ENCODE data around the gene GMPR2. TPM values are rescaled to one million over a fixed set of nuclear protein-coding genes. Genes with fewer than 3 reads are reported as not detected.

Gene GMPR2
- total and polyA plus RNA-seq, 8 donors: 63.6 to 117 (median 106) TPM

DNA sequence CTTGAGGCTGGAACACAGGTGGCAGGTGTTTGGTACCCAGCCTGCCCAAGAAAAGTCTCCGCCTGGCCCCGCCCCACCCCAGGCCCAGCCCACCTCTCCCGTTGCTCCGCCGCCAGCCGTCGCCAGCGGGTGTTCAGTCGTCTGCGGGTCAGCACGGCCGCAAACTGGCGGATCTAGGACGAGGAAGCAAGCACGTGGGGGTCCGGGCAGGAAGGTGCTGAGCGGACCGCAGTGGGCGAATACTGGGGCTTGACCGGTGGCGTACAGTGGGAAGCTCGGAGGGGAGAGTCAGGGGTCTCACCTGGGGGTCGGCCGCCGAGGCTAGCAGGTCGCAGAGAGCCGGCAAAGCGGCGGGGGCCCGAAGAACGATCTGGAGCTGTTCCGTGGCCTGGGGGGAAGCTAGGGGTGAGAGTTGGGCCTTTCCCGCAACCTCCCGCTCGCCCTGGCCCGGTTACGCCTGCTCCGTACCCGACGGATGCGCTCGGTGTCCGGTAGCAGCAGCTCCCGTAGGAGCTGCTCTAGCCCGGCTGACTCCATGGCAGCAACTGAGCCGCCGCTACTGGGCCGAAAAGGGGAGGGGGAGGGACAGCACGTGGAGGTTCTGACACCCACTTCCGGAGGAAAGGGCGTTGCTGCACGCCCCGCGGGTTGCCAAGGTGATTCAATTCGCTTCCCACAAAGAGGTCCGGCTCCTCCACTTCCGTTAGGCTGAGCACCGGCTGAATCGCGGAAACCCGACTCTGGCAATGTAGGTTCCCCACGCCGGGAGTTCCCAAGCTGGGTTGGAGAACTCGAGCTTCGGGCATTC is 44.3 kb upstream of the GMPR2 start, which contains the start of gene IPO4:
Gene IPO4 (minus strand): TSS at position 566 of the 808 bp plus-strand sequence. CDS start 29 bp downstream, at position 537.
- peak; percentile 94 to 98 (median 96) for DNase-seq
- H3K27me3 ChIP-seq: no peaks in the 10 kb centered on the region
- TF ChIP-seq, protein P1, sequence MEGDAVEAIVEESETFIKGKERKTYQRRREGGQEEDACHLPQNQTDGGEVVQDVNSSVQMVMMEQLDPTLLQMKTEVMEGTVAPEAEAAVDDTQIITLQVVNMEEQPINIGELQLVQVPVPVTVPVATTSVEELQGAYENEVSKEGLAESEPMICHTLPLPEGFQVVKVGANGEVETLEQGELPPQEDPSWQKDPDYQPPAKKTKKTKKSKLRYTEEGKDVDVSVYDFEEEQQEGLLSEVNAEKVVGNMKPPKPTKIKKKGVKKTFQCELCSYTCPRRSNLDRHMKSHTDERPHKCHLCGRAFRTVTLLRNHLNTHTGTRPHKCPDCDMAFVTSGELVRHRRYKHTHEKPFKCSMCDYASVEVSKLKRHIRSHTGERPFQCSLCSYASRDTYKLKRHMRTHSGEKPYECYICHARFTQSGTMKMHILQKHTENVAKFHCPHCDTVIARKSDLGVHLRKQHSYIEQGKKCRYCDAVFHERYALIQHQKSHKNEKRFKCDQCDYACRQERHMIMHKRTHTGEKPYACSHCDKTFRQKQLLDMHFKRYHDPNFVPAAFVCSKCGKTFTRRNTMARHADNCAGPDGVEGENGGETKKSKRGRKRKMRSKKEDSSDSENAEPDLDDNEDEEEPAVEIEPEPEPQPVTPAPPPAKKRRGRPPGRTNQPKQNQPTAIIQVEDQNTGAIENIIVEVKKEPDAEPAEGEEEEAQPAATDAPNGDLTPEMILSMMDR (IDR thresholded peaks at IDR 0.05): no peak
- peak; percentile 97 for ATAC-seq
- peak within 1 kb of the TSS; percentile 36 to 73 for H3K27ac ChIP-seq
- intact Hi-C loops (cut with DNase I): no loop called here
- H3K4me1 ChIP-seq: peaks cover 6 to 29% of the 10 kb centered on the region in 2 donors
- no peaks in the 10 kb centered on the region for H3K9me3 ChIP-seq
- peak within 1 kb of the TSS; percentile 74 to 86 for H3K4me3 ChIP-seq
- H3K36me3 ChIP-seq: peaks cover 0 to 76% of the 10 kb centered on the region in 2 donors

DNA sequence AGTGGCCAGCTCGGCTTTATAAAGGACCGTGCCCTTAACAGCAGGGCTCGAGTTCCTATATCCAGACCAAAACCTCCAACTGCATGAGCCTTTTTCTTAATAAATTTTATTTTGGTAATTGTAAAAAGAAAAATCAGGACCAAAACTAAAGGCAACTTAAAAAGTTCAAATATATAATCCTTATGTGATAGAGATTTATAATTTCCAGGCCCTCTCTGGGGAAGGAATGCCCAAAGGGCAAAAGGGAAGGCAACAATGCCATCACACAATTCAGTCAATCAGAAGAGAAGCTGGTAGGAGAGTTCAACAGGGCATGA is 43.7 kb upstream of the GMPR2 start:
- Histone ChIP-seq H3K36me3 (peaks cover 0 to 70% of the 10 kb centered on the region in 2 donors), H3K27ac (peak overlapping the region; percentile 36 to 73)

DNA sequence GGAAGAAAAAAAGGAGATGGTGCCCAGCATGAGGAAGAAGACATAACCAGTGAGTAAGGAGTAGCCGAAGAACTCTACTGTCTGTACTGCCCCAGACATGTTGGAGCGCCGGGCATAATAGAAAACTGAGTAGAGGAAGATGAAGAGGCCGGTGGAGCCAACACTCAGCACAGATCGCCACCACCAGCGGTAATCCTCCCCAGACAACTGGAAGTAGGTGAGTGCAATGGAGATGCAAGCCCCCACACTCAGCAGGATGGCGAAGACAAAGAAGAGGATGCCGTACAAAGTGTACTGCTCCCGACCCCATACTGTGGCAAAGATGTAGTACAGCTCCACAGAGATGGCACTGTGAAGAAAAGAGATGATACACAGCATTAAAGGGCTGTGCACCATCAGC is 43.3 kb upstream of the GMPR2 start:
- Histone ChIP-seq H3K4me3 (no peak overlapping the region), H3K36me3 (peaks cover 0 to 66% of the 10 kb centered on the region in 2 donors), H3K4me1 (peaks cover 12 to 37% of the 10 kb centered on the region in 2 donors), H3K9me3 (no peaks in the 10 kb centered on the region), H3K27me3 (no peaks in the 10 kb centered on the region), H3K27ac (peak overlapping the region in 1 of 2 donors; percentile 73)
- intact Hi-C loops (cut with DNase I): no loop called here
- DNase-seq (no peak), ATAC-seq (no peak)
- TF ChIP-seq, protein P1 (IDR thresholded peaks at IDR 0.05): no peak

More for the DNA sequence above, 43.7 kb upstream of the GMPR2 start:
- intact Hi-C loops (cut with DNase I): no loop called here
- TF ChIP-seq, protein P1 (IDR thresholded peaks at IDR 0.05): no peak
- Histone ChIP-seq H3K27me3 (no peaks in the 10 kb centered on the region), H3K9me3 (no peaks in the 10 kb centered on the region), H3K4me3 (peak overlapping the region; percentile 74 to 86), H3K4me1 (peaks cover 7 to 33% of the 10 kb centered on the region in 2 donors)
- ATAC-seq: no peak
- no peak for DNase-seq

DNA sequence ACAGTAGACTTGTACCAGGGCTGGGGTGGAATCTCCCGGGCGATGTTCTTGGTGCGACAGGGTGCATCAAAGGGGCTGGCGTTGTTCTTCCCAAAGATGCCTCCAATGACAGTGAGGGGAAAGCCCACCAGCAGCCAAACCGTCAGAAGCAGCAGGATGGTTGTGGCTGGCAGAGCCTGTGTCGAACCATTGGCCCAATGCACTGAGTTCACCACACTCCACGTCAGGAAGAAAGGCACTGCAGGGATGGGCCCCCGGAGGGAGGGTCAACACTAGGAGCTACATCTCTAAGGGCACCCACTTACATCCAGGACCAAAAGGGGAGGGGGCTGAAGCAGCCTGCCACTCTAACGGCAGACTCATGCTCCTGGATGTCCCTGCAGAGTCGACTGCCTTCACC is 42.3 kb upstream of the GMPR2 start:
- no peak for ATAC-seq
- H3K4me1 ChIP-seq: peaks cover 14 to 43% of the 10 kb centered on the region in 2 donors
- no peak for DNase-seq
- H3K27me3 ChIP-seq: no peaks in the 10 kb centered on the region
- no peak overlapping the region for H3K4me3 ChIP-seq
- no peak overlapping the region for H3K27ac ChIP-seq
- TF ChIP-seq, protein P1 (IDR thresholded peaks at IDR 0.05): no peak
- H3K36me3 ChIP-seq: peaks cover 0 to 56% of the 10 kb centered on the region in 2 donors
- intact Hi-C loops (cut with DNase I): no loop called here
- no peaks in the 10 kb centered on the region for H3K9me3 ChIP-seq

DNA sequence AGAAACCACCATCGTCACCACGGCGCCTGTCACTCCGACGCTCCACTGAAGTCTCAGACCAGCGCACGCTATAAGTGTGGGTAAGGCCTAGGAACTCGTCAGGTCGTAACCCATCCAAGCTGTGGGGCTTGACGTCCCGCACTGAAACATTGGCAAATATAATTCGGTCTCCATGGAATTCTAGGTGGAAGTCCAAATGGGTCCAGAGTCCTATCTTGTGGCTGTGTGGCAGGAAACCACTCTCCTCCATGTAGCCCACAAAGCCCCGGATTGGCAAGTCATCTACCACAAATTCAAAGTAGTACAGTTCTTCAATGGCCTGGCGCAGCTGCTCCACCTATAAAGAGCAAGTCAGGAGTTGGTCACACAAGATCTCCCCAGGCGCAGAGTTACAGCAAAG is 39.8 kb upstream of the GMPR2 start:
- Histone ChIP-seq H3K9me3 (no peaks in the 10 kb centered on the region), H3K4me1 (peaks cover 19 to 51% of the 10 kb centered on the region in 2 donors), H3K4me3 (no peak overlapping the region), H3K36me3 (peaks cover 0 to 36% of the 10 kb centered on the region in 2 donors), H3K27me3 (no peaks in the 10 kb centered on the region), H3K27ac (no peak overlapping the region)
- ATAC-seq (no peak), DNase-seq (no peak)
- intact Hi-C loops (cut with DNase I): no loop called here
- TF ChIP-seq, protein P1 (IDR thresholded peaks at IDR 0.05): no peak
